Stimulated activated CD4-positive, alpha-beta T cell treated with anti-CD3 and anti-CD28 coated beads, TNF-alpha, amount 100 ng/mL, for 48 hours (primary cell): ENCODE data around the gene OAF.

Experiments
- DNase-seq, 3 donors: peaks; one replicate each; pipeline ENCODE4 v3.0.0-alpha.2; 2020; ENCODE audit warnings: low read depth in 3 of 3

Gene OAF

DNA sequence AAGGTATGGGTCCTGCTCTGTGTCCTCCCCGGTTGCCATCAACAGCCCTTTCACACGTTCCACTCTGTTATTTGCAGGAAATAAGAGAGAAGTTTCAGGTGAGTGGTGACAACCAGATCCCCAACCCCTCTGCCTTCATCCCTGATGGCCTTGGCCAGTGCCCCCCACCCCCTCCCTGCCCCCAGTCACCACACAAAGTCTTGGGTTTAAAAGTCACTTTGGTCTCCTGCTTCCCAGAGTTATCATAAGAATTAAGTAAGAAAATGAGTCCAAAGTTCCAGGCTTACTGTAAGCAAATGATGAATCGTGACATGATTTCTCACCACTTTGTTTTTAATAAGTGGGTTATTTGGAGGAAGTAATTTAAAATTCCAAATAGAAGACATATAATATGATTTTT, 9.2 kb upstream of the OAF start:
- DNase-seq: no peak

DNA sequence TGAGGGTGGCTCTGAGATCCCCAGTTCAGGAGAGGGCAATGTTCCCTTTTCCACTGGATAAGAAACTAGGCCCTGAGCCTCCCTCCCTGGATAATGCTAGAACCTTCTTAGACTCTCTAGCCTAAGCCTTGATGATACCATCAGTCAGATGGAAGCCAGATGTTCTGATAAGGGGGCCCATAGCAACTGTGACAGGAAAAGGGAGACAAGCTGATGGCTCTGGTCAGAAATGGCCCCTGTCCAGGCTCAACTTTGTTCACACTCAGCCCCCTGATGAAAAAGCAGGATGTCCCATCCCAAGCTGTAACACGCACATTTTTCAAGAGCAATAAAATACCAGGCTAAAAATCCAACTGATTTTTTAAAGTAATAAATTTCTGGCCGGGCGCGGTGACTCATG, 7.2 kb upstream of the OAF start:
- no peak for DNase-seq

DNA sequence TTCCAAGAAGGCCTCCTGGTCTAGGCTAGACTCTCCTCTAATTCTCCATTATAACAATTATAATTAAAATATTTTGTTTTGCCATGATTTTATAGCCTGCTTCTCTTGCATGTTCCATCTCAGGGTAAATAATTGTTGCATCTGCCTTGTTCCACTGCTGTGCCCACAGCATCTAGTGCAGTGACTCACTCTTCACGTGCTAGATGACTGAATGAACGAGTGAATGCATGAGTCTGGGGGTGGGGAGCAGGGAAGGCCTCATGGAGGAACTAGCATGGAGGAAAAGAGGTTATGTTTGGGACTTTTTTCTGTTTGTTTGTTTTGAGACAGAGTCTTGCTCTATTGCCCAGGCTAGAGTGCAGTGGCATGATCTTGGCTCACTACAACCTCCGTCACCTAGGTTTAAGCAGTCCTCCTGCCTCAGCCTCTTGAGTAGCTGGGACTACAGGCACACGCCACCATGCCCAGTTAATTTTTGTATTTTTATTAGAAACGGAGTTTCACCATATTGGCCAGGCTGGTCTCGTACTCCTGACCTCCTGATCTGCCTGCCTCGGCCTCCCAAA, 5.2 kb upstream of the OAF start:
- DNase-seq: no peak

DNA sequence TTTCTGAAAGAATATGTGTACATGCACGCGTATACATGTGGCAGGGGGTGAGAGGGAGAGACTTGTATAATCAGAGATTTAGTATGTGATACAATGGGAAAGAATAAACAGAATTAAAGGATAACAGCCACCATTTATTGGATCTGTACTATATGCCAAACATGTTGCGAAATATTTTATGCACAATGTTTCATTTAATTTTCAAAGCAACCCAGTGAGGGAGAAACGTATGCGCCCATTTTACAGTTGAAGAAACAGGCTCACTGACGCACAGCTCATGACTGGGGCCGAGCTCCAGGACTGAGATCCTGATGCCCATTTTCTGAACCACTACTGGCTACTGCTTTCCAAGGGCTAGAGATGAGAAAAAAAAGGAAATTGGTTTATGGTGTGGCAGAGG, 3.3 kb upstream of the OAF start:
- DNase-seq: no peak

DNA sequence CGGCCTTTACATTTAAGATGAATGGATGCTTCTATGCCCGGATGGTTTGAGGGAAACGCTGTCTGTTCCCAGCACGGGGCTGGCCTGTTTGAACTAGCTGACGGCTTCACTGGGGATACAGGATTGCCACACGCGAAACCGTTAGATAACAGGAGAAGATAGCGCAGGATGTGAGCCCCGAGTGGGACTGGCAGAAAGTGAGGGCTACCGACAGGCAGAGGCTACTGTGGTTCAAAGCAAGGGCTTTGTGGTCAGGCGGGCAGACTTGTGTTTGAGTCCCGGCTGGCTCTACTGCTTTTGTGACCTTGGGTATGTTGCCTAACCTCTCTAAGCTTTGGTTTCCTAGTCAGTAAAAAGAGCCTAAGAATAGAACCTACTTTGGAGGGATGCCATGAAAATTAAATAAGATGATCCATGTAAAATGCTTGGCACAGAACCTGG, 2.8 kb upstream of the OAF start:
- DNase-seq: no peak

DNA sequence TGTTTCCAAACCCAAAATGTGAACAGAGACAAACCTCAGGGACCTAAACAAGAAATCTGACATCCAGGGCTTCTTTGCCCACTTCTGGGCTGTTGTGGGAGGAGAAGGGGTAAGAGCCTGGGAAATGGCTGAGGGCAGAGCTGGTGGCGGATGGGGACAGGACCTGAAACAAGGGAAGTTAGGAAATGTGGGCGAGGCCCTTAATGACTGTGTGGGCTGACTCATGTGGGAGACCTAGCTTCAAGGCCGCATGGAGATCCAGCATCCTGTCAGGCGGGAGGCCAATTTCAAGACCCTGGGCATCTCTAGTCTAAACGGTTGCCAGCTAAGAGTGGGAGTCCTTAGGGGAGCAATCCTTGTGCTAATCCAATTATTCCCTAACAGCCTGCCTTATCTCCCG, 2.1 kb upstream of the OAF start:
- DNase-seq: no peak

DNA sequence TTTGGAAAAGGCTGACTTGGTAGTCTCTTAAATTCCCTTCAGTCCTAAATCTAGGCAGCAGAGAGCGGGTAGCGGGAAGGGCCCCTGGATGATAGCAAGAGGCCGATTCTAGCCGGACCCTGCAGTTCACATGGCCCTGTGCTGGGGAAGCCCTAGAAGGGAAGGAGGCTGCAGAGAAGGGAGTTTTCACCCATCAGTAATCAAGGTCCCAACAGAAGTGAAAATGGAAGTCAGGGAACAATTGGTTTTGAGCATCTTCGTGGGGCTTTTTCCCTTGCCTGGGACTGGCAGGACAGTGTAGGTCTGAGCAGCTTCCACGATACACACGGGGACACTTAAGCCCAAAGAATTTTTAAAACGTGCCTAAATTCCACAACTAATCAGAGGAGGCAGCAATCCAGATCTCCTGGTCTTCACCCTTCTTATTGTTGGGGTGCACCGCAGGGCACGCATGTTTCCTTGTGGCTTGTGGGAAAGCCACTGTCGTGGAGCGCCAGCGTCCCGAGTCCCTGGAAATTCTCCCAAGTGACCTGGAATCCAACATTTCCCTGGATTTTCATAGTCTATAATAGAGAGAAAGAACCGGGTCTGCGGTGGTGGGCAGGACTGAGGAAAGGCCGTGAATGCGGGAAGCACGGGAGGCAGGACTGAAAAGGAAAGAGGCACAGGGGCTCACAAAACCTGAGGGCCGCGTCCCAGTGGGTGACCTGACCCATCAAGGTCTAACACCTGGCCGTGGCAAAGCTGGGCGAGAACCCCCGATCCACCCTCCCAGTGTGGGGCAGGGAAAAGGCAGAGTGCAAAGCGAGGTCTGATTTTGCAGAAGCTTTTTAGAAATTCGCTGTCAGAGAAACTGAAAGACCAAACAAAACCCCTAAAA, 846 bp upstream of the OAF start:
- no peak for DNase-seq

DNA sequence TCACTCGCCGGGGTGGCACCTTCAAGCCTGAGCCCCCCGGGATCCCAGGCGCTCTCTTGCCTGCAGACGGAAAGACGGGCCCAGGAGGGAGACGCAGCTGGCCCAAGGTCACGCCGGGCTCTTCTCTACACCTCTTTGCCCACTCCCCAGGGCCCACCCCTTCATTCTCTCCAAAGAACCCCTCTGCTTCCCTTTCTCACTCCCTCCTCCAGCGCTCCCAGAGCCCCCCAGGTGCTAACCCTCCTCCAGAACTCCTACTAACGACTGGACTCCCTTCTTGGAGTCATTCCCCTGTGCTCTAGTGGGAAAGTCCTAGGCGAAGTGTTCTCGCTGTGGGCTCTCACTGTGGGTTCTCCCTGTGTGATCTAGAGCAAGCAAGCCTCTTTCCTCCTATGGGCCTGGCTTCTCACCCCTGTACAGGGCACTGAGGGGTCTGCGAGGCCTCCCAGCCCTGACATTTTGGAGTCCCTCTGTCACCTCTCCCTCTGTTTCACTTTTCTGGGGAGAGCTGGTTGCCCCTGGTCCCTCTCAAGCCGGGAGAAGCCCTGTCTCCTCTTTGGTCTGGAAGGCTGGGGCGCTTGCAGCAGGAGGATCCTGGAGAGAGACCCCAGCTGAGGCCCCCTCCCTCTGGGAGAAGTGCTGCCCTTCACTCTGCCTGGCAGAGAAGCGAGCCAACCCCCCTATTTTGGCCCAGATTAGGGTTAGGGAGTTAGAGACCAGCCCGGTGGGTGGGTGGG, 858 bp downstream of the OAF start:
- DNase-seq: no peak

DNA sequence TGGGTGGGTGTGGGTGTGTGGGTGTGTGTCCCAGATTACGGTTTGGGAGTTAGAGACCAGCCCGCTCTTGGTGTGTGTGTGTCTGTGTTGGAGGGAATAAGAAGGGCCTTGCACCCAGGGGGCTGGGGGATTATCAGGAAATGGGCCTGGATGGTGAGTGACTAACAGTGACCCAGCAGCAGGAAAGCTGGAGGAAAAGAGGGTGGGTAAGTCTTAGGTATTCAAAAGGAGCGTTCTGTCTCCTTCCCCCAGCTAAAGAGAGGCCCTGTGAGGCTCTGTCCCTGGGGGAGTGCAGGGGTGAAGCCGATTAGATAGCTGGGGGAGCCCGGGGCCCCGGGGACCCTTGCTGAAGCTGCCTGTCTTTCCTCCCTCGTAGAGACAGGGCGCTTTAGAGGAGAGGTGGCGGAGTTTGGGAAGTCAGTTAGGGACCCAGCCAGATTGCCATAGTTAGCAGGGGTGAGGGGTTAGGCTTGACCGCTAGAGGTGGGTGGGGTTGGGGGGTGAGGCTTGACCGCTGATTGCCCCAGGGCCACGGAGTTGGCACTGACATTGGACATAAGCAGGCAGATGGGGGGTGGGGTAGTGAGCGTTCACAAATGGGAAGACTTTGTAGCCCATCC, 1.5 kb downstream of the OAF start:
- no peak for DNase-seq

DNA sequence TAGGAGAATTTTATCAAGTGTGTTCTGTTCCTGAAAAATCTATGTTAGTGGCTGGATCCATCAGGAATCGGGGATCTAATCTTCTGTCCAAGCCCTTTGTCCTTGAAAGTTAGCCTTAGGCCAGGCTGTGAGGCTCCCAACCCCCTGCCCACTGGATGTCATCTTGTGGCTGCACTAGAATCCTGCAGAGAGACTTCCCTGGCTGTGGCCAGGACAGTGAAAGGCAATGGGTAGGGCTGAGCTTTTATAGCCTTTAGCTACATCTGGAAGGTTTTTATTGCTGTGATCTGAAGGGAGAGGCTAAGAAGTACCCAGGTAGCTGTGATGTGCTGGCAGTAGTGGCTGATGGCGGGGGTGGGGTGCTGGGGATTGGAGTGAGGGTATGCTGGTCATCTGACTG, 2.1 kb downstream of the OAF start:
- no peak for DNase-seq

DNA sequence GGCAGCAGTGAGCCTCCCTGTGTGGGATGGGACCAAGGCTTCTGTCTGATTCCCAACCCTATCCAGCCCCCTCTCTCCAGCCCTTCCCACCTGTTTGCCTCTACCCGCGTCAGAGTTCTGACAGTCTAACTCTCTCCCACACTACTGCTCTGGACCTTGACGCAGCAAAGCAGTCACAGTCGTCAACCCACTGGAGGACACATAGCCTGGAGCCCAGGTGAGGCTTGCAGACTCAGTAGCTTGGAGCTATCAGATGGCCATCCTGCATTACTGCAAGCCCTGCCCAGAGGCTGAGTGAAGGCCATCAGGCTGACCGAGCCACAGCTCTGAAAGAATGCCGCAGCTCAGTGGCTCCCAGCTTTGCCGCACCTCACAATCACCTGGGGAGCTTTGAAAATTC, 3.7 kb downstream of the OAF start:
- DNase-seq: no peak

DNA sequence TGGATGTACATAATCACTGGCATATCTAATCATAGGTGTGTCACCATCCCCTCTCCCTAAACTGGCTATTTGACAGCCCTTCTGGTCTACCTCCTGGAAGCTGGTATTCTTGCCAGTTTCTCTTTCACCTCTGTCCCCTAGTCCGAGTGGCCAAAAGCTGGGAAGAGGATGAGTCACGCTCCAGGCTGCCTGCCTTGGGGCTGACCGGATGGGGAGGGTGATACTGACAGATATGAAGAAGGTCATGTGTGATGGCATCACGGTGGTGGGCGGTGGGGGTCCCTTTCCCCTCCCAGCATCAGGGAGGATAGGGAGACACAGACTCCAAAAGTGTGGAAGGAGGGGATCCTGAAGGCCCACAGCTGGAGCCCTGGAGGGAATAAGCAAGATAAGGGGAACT, 4.8 kb downstream of the OAF start:
- DNase-seq: no peak

DNA sequence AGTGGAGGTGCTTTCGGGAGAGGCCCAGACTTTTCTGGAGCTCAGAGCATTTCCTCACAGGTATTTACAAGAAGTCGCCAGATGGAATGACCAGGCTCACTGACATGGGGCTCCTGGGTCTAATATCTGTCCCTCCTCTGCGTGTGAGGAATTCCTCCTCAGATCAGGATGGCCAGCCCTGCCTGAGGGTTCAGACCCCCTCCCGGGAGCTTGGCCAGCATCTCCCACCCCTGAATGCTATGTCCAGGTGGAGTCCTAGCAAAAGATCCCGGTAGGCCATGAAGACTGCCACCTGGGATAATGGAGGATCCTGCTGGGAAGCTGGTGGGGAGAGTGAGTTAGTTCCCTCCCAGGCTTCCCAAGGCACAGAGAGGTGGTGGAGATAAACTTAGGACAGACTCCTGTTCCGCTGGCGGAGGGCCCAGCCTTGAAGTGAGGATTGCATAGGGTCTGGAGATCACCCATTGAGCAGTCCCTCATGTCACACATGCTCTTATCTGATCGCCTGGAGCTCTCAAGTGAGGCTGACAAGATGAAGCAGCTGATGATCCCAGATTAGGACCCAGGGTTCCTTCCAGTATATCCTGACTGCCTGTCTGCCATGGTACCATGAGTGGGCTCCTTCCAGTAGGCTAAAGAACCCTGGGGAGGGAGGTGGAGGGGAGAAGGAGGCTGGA, 5.7 kb downstream of the OAF start:
- no peak for DNase-seq

DNA sequence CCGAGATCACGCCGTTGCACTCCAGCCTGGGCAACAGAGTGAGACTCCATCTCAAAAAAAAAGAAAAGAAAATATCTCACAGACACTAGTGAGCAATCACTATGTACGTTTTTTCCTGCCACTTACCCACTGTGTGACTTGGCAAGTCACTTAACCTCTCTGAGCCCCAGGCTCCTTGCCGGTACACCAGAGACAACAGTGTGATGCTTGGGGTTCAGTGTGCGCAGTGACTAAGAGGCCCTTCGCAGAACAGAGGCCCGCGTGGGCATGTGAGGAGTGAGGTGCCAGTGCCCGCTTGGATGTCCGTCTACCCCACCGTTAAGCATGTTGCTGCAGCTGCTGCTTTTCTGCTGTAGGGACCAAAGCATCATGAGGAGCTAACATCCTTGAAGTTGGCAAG, 6.7 kb downstream of the OAF start:
- DNase-seq: no peak

DNA sequence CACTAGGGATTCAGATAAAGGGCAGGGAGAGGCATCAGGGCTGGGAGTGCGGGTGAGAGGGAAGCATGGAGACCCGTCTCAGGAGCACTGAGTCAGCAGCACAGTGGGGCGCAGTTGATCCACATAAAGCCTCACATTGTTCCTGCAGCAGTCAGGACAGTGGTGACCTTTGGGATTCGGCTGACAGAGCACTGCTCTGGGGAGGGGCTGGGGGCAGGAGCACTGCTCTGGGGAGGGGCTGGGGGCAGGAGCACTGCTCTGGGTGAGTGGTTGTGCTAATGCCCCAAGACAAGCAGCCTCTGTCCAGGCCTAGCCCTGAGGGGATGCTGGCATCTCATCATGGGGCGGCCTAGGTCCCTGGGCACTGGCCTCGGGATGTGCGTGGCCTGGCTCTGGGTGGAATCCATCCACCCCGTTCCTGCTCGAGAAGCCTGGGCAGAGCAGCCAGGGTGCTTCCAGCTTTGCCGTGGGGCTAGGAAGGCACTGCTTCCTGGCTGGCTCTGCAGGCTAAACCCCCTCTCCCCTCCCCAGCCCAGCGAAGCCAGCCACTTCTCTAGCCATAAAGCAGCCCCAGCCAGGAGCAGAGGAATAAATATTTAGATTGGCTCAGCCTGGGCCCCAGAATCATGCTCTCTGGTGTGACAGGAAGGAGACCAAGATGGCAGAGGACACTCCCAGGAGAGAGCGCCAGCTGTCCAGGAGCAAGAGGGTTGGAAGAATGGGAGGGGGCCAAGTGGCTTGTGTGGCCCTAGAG, 7.3 kb downstream of the OAF start:
- no peak for DNase-seq

DNA sequence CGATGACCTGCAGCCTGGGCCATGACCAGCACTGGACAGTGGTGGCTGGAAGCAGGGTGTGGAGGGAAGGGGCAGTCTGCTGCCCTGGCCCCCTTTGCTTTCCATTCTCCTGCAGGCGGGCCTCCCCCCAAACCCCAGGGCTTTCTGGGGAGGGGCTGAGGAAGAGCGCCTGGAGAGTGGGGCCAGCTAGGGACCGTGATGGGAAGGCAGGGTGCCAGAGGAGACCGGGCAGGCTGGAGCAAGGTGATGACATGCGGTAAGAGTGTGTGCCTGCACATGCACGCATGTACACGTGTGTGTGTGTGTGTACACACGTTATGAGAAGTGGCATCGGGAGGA, 7.8 kb downstream of the OAF start:
- DNase-seq: no peak

DNA sequence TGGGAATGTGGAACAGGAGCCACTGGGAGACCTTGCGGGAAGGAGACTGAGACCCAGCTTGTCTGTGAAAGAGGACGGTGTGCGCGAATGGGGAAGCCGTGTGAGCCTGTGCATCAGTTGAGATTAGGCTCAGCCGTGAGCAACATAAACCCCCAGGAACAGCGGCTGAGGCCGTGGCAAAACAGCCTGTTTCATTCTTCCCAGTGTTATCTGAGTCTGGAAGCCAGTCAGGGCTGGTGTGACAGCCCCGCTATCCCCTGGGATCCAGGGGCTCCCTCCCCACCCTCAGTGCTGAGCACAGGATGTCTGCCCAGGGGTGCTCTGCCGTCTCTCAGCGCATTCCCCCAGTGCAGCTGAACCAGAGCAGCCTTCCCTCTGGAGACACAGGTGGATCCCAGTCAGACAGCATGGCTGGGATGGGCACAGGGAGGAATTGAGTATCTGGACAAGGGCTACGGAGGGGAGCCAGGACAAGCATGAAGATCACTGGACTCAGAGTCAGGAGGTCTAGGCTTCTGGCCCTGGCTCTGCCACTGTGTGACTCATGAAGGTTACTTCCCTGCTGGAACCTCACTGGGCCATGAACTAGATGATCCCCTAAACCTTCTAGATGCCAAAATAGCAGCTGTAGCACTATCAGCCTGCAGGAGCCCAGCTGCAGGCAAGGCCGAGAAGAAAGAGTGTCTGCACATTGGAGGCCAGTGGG, 8.6 kb downstream of the OAF start:
- no peak for DNase-seq

DNA sequence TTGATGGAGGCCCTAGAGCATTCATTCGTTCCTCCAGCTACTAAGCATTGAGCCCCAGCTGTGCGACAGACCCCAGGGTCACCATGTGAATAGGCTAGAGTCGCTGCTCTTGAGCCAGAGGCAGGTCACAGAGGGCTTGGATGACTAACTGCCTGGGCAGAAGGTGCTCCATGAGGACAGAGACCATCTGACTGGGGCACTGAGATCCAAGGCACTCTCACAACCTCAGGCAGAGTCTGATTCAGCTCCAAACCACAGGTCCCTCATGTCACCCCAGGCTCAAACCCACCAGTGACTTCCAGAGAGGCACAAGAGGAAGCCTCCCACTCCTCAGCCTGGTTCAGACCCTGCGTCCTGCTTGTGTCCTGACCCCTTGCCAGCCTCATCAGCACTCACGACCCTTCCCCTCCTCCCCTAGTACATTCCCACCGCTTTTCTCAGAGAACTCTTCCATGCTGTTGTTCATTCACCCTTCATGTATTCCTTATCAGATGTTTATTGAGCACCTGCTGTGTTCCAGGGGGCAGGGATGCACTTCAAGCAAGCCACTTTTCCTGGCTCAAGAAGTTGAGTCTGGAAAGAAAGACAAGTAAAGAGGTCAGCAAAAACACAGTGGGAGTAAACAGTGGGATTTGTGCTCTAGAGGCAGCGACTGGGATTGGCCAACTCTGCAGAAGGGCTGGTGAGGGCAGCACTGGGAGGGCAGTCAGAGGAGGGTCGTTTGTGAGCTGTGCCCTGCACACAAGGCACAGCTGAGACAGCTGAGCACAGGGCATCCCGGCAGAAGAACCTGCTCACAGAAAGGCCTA, 9.3 kb downstream of the OAF start:
- no peak for DNase-seq

DNA sequence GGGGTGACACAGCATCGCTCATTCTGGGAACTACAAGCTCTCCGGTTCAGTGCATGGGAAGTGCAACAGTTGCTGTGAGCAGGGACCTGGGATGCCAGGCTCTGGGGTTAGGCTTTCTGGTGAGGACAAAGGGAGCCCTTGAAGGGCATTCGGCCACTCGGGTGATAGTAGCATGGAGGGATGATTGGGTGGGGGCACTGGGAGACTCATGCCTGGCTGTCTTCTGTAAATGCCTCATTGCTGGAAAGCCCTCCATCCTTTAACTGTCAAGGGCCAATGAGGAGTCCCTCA, 9.9 kb downstream of the OAF start:
- no peak for DNase-seq

DNA sequence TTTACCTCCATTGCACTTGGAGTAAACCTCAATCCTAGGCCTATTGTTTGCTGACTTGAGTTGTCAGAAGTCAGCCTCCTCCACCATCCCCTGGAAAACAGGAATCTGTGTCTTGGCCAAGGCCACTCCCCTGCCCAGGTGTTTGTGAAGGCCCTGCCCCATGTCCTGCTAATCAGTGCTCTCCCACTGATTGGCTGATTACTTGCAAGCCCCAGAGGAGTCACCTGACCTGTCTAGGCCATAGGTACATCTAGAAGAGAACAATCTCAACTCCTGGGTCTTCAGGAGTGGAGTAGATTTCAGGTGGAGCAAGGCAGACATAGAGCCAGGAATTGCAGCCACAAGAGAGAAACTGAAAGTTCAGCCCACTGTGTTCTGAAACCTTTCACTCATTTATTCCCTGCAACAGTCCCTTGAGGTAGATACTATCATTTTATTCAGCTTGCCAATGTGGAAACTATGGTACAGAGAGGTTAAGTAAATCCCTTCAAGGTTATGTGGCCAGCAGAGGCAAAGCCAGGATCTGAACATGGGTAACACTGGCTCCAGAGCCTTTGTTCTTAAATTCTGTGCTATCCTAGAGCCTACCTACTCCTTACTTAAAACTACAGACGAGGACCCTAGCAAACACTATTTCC, 10.4 kb downstream of the OAF start:
- DNase-seq: no peak
